NCI-H1105 (cell line): ENCODE measurements around the gene CELF1.
A peak's percentile ranks its signal among the peaks of the same experiment; 100 is the strongest.

ENCODE experiments used
- DNase-seq: peaks from one replicate; lab custom pipeline; 2025; lab: John Stamatoyannopoulos, UW

Gene CELF1

DNA sequence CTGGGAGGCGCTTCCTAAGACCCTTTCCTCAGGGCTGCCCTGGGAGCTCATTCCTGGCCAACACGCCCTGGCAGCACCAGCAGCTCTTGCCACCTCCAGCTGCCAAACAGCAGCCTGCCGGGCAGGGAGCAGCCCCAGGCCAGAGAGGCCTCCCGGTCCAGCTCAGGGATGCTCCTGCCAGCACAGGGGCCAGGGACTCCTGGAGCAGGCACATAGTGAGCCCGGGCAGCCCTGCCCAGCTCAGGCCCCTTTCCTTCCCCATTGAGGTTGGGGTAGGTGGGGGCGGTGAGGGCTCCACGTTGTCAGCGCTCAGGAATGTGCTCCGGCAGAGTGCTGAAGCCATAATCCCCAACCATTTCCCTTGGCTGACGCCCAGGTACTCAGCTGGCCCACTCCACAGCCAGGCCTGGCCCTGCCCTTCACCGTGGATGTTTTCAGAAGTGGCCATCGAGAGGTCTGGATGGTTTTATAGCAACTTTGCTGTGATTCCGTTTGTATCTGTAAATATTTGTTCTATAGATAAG is 136.9 kb downstream of the CELF1 start:
- peak; percentile 35 for DNase-seq
